ENCODE measurements around the gene WASHC3. TPM values are rescaled to one million over a fixed set of nuclear protein-coding genes. Genes with fewer than 3 reads are reported as not detected.

Gene WASHC3
- total RNA-seq, 1 donor from 2014 or later: 19.7 TPM

DNA sequence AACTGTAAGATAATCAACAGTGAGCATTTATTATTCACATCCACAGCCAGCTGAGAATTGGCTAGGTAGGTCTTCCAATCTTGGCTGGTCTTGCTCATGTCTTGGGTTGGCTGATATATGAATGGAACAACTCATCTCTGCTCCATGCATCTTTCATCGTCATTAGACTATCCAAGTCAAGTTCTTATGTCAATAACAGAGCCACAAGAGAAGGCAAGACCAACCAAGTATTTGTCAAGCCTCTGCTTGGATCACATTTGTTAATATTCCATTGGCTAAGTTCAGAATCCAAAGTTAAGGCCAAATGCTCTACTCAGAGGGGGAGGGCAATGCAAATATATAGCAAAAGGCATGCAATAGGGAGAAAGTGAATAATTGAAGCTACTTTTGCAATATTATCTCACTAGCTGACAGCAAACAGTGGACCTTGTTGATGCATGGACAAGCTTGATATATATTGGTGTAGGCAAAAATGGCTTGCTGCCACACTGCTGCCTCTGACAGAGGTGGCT is 53.1 kb downstream of the WASHC3 start:
- DNase-seq (ENCODE audit: low spot score): no peak
- H3K4me1 Mint-ChIP-seq (ENCODE audit: unreplicated experiment): peaks cover 2% of the 10 kb centered on the region
- no peak overlapping the region for H3K4me3 Mint-ChIP-seq (ENCODE audit: unreplicated experiment)
- no peaks in the 10 kb centered on the region for H3K27me3 Mint-ChIP-seq (ENCODE audit: unreplicated experiment)
- TF ChIP-seq CTCF (IDR thresholded peaks at IDR 0.05; ENCODE audit: unreplicated experiment): no peak
- no peaks in the 10 kb centered on the region for H3K36me3 Mint-ChIP-seq (ENCODE audit: low read depth, unreplicated experiment)
- no peaks in the 10 kb centered on the region for H3K9me3 Mint-ChIP-seq (ENCODE audit: unreplicated experiment)
- no peak overlapping the region for H3K27ac Mint-ChIP-seq (ENCODE audit: unreplicated experiment)

GRCh38 chr12:102005256-102005655 is 56.5 kb downstream of the WASHC3 start:
- no peaks in the 10 kb centered on the region for H3K9me3 Mint-ChIP-seq (ENCODE audit: unreplicated experiment)
- H3K4me3 Mint-ChIP-seq (ENCODE audit: unreplicated experiment): no peak overlapping the region

DNA sequence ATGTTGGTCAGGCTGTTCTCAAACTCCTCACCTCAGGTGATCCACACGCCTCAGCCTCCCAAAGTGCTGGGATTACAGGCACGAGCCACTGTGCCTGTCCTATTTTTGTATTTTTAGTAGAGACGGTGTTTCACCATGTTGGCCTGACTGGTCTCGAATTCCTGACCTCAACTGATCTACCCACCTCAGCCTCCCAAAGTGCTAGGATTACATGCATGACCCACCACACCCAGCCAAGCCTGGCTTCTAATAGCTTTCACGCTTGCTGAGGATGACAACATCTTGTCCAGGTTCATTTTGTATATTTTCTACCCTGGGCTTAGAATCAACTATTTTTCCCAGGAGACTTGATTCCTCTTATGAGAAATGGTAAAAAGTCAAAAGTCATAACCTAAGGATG is 64.7 kb downstream of the WASHC3 start:
- H3K27ac Mint-ChIP-seq (ENCODE audit: unreplicated experiment): no peak overlapping the region
- no peaks in the 10 kb centered on the region for H3K36me3 Mint-ChIP-seq (ENCODE audit: low read depth, unreplicated experiment)
- H3K4me3 Mint-ChIP-seq (ENCODE audit: unreplicated experiment): no peak overlapping the region
- no peak for TF ChIP-seq CTCF (IDR thresholded peaks at IDR 0.05; ENCODE audit: unreplicated experiment)
- H3K9me3 Mint-ChIP-seq (ENCODE audit: unreplicated experiment): no peaks in the 10 kb centered on the region
- no peak for DNase-seq (ENCODE audit: low spot score)
- peaks cover 2% of the 10 kb centered on the region for H3K27me3 Mint-ChIP-seq (ENCODE audit: unreplicated experiment)
- H3K4me1 Mint-ChIP-seq (ENCODE audit: unreplicated experiment): no peaks in the 10 kb centered on the region

More at GRCh38 chr12:102005256-102005655, 56.5 kb downstream of the WASHC3 start:
- H3K36me3 Mint-ChIP-seq (ENCODE audit: low read depth, unreplicated experiment): no peaks in the 10 kb centered on the region
- TF ChIP-seq CTCF (IDR thresholded peaks at IDR 0.05; ENCODE audit: unreplicated experiment): no peak
- no peak overlapping the region for H3K27ac Mint-ChIP-seq (ENCODE audit: unreplicated experiment)
- H3K4me1 Mint-ChIP-seq (ENCODE audit: unreplicated experiment): peaks cover 2% of the 10 kb centered on the region
- DNase-seq (ENCODE audit: low spot score): no peak
- peaks cover 1% of the 10 kb centered on the region for H3K27me3 Mint-ChIP-seq (ENCODE audit: unreplicated experiment)

DNA sequence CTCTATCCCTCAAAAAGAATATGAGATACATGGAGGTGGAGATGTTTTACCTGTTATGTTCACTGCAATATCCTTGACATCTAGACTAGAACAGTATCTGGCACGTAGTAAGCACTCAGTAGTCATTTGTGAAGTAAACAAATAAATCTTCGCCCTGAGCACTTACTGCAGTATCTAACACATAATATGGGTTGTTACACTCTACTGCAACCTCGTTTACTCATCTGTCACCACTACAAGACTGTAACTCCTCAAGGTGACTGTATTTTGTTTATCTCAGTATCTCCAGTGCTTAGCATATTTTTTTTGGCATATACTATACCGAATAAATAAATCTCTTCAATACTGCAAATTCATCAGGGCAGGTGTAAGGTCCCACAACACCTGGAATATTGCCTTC is 66.1 kb downstream of the WASHC3 start:
- no peak for TF ChIP-seq CTCF (IDR thresholded peaks at IDR 0.05; ENCODE audit: unreplicated experiment)
- no peak for DNase-seq (ENCODE audit: low spot score)
- Mint-ChIP-seq H3K27me3 (ENCODE audit: unreplicated experiment) (peaks cover 2% of the 10 kb centered on the region), H3K4me1 (ENCODE audit: unreplicated experiment) (no peaks in the 10 kb centered on the region), H3K9me3 (ENCODE audit: unreplicated experiment) (no peaks in the 10 kb centered on the region), H3K36me3 (ENCODE audit: low read depth, unreplicated experiment) (no peaks in the 10 kb centered on the region), H3K27ac (ENCODE audit: unreplicated experiment) (no peak overlapping the region), H3K4me3 (ENCODE audit: unreplicated experiment) (no peak overlapping the region)

- no peaks in the 10 kb centered on the region for H3K27me3 Mint-ChIP-seq (ENCODE audit: unreplicated experiment)
- H3K4me1 Mint-ChIP-seq (ENCODE audit: unreplicated experiment): no peaks in the 10 kb centered on the region
- no peak overlapping the region for H3K4me3 Mint-ChIP-seq (ENCODE audit: unreplicated experiment)
- no peaks in the 10 kb centered on the region for H3K9me3 Mint-ChIP-seq (ENCODE audit: unreplicated experiment)
- TF ChIP-seq CTCF (IDR thresholded peaks at IDR 0.05; ENCODE audit: unreplicated experiment): no peak
- DNase-seq (ENCODE audit: low spot score): no peak
- H3K27ac Mint-ChIP-seq (ENCODE audit: unreplicated experiment): no peak overlapping the region
- H3K36me3 Mint-ChIP-seq (ENCODE audit: low read depth, unreplicated experiment): no peaks in the 10 kb centered on the region
Measured at GRCh38 chr12:101992091-101992490, 69.7 kb downstream of the WASHC3 start.

Measured in endothelial cell (in vitro differentiated cells).